H1 (cell line): Measurements from ENCODE around the gene ASCC3. TPM values are rescaled to one million over a fixed set of nuclear protein-coding genes. Genes with fewer than 3 reads are reported as not detected.
A peak's percentile ranks its signal among the peaks of the same experiment; 100 is the strongest.

Source experiments
- CTCF ChIA-PET: fragments of 300-600 bp; sonication (Branson Sonifier 250); formaldehyde crosslinking; loops from one replicate; lab custom pipeline; 2021; ENCODE audit not compliant: partially characterized antibody; lab: Charles Lee
- POLR2A ChIA-PET: fragments of 300-600 bp; sonication (Branson Sonifier 250); formaldehyde crosslinking; loops from one replicate; lab custom pipeline; 2021; ENCODE audit warnings: inconsistent platforms; ENCODE audit not compliant: partially characterized antibody; lab: Charles Lee
- DNase-seq, 2 experiments: peaks; one replicate each; pipeline versions ENCODE4 v3.0.0 to v3.0.0-alpha.2; 2010 to 2022; ENCODE audit warnings: low spot score in 2 of 2, low read depth in 1 of 2, mixed read lengths in 1 of 2
- FAIRE-seq: peaks from 2 replicates; lab custom pipeline; 2011; peaks lifted over from hg19 to GRCh38; lab: Jason Lieb, UNC
- H2AFZ ChIP-seq: 2 replicates; pipeline ENCODE4 v1.8.1; 2012; ENCODE audit warnings: low read length, inconsistent platforms
- H2AK5ac ChIP-seq: 2 replicates; pipeline ENCODE4 v1.6.1; 2013; ENCODE audit warnings: low read depth, low read length
- H2BK120ac ChIP-seq: replicated peaks from 2 replicates; pipeline ENCODE3; 2013; ENCODE audit warnings: low read depth, low read length, inconsistent platforms
- H2BK12ac ChIP-seq: 2 replicates; pipeline ENCODE4 v1.6.1; 2013; ENCODE audit warnings: low read depth, low read length
- H2BK15ac ChIP-seq: 2 replicates; pipeline ENCODE4 v1.6.1; 2013; ENCODE audit warnings: low read length
- H2BK20ac ChIP-seq: 2 replicates; pipeline ENCODE4 v1.6.1; 2013; ENCODE audit warnings: low read length
- H2BK5ac ChIP-seq: 2 replicates; pipeline ENCODE4 v1.6.1; 2013; ENCODE audit warnings: low read depth, low read length
- H3K14ac ChIP-seq: 2 replicates; pipeline ENCODE4 v1.6.1; 2013; ENCODE audit warnings: inconsistent platforms; ENCODE audit not compliant: insufficient read length
- H3K18ac ChIP-seq: 2 replicates; pipeline ENCODE4 v1.6.1; 2013; ENCODE audit warnings: low read length; ENCODE audit errors: extremely low read depth
- H3K23ac ChIP-seq: 2 replicates; pipeline ENCODE4 v1.6.1; 2013; ENCODE audit warnings: inconsistent platforms; ENCODE audit not compliant: insufficient read length
- H3K23me2 ChIP-seq: 2 replicates; pipeline ENCODE4 v1.6.1; 2013; ENCODE audit warnings: low read depth, low read length
- H3K27ac ChIP-seq: 2 replicates; pipeline ENCODE4 v1.6.1; 2011; ENCODE audit warnings: low read depth, low read length, inconsistent platforms
- H3K27me3 ChIP-seq, 4 experiments: replicated peaks in 1 of 4; 1 replicate in 1 of 4; 2 replicates in 3 of 4; pipeline versions ENCODE4 v1.6.1 to v1.8.1; 2011 to 2013; ENCODE audit warnings: low read length in 3 of 4, mild to moderate bottlenecking in 3 of 4, inconsistent platforms in 2 of 4, mixed read lengths in 2 of 4, moderate library complexity in 1 of 4; ENCODE audit not compliant: control insufficient read depth in 3 of 4, insufficient read depth in 3 of 4; ENCODE audit errors: extremely low read depth in 1 of 4
- H3K36me3 ChIP-seq, 4 experiments: 2 replicates each; pipeline versions ENCODE4 v1.6.1 to v1.8.1; 2011 to 2013; ENCODE audit warnings: mild to moderate bottlenecking in 4 of 4, low read length in 3 of 4, moderate library complexity in 2 of 4, control low read depth in 1 of 4, inconsistent platforms in 1 of 4; ENCODE audit not compliant: insufficient read depth in 4 of 4, control insufficient read depth in 2 of 4
- H3K4ac ChIP-seq: replicated peaks from 2 replicates; pipeline ENCODE3; 2013; ENCODE audit warnings: low read length, low read depth, mixed read lengths, inconsistent platforms; ENCODE audit not compliant: insufficient read length
- H3K4me1 ChIP-seq, 4 experiments: replicated peaks in 1 of 4; 1 replicate in 1 of 4; 2 replicates in 3 of 4; pipeline versions ENCODE4 v1.6.1 to v1.8.1; 2011 to 2013; ENCODE audit warnings: low read length in 3 of 4, inconsistent platforms in 2 of 4, mixed read lengths in 1 of 4; ENCODE audit not compliant: insufficient read depth in 4 of 4, control insufficient read depth in 3 of 4
- H3K4me2 ChIP-seq, 2 experiments: 2 replicates each; pipeline versions ENCODE4 v1.6.1 to v1.8.1; 2011 to 2013; ENCODE audit warnings: low read depth in 2 of 2, low read length in 2 of 2, control low read depth in 1 of 2, inconsistent platforms in 1 of 2, mild to moderate bottlenecking in 1 of 2; ENCODE audit not compliant: insufficient read depth in 1 of 2
- H3K4me3 ChIP-seq, 4 experiments: fragments of 200-600, 300-600 bp in 1 of 4; sonication (generic), shearing (Covaris generic), sonication (Bioruptor Twin) in 1 of 4; 2 replicates each; pipeline versions ENCODE4 v1.5.1 to v1.8.1; 2011 to 2016; ENCODE audit warnings: low read length in 4 of 4, low read depth in 3 of 4, control low read depth in 2 of 4, inconsistent platforms in 2 of 4, mild to moderate bottlenecking in 2 of 4, mixed read lengths in 1 of 4, moderate library complexity in 1 of 4; ENCODE audit not compliant: insufficient read depth in 2 of 4; ENCODE audit errors: extremely low read depth in 1 of 4
- H3K56ac ChIP-seq: replicated peaks from 2 replicates; pipeline ENCODE3; 2013; ENCODE audit warnings: low read depth, mild to moderate bottlenecking, mixed read lengths, low read length, inconsistent platforms; ENCODE audit not compliant: insufficient read length
- H3K79me1 ChIP-seq: 2 replicates; pipeline ENCODE4 v1.6.1; 2013; ENCODE audit warnings: low read depth, low read length, control low read depth
- H3K79me2 ChIP-seq, 2 experiments: 2 replicates each; pipeline versions ENCODE4 v1.6.1 to v1.8.1; 2012 to 2013; ENCODE audit warnings: low read length in 2 of 2, mild to moderate bottlenecking in 2 of 2, inconsistent platforms in 1 of 2; ENCODE audit not compliant: insufficient read depth in 2 of 2, control insufficient read depth in 1 of 2
- H3K9ac ChIP-seq, 4 experiments: replicated peaks in 1 of 4; 1 replicate in 1 of 4; 2 replicates in 3 of 4; pipeline versions ENCODE4 v1.6.1 to v1.8.1; 2011 to 2013; ENCODE audit warnings: low read depth in 3 of 4, low read length in 3 of 4, control low read depth in 2 of 4, mild to moderate bottlenecking in 2 of 4, moderate library complexity in 2 of 4, inconsistent platforms in 1 of 4; ENCODE audit errors: extremely low read depth in 1 of 4
- H3K9me3 ChIP-seq, 2 experiments: 2 replicates each; pipeline versions ENCODE4 v1.6.1 to v1.8.1; 2012 to 2013; ENCODE audit warnings: mild to moderate bottlenecking in 2 of 2, moderate library complexity in 2 of 2, control low read depth in 1 of 2, inconsistent platforms in 1 of 2, low read depth in 1 of 2, low read length in 1 of 2, mixed read lengths in 1 of 2; ENCODE audit not compliant: insufficient read depth in 2 of 2
- H4K20me1 ChIP-seq, 2 experiments: replicated peaks in 1 of 2; 2 replicates each; pipeline versions ENCODE3 to v1.8.1; 2011 to 2013; ENCODE audit warnings: inconsistent platforms in 2 of 2, low read length in 2 of 2, mild to moderate bottlenecking in 1 of 2; ENCODE audit not compliant: insufficient read depth in 2 of 2, control insufficient read depth in 1 of 2
- H4K5ac ChIP-seq: 2 replicates; pipeline ENCODE4 v1.6.1; 2013; ENCODE audit warnings: low read length, low read depth, mixed read lengths, inconsistent platforms; ENCODE audit not compliant: insufficient read length
- H4K8ac ChIP-seq: 2 replicates; pipeline ENCODE4 v1.8.0; 2013; ENCODE audit warnings: mild to moderate bottlenecking, moderate library complexity, low read length, inconsistent platforms; ENCODE audit not compliant: insufficient read depth; ENCODE audit errors: extremely low read depth
- H4K91ac ChIP-seq: replicated peaks from 2 replicates; pipeline ENCODE3; 2013; ENCODE audit warnings: low read length, mixed read lengths, inconsistent platforms; ENCODE audit not compliant: insufficient read length
- BACH1 ChIP-seq: IDR thresholded peaks from 2 replicates; pipeline ENCODE4 v1.6.1; 2012; ENCODE audit warnings: low read length, improper control_type of control experiment
- BCL11A ChIP-seq, 2 experiments: IDR thresholded peaks; one replicate each; pipeline ENCODE4 v1.6.1; 2011; ENCODE audit warnings: low read depth in 2 of 2, low read length in 2 of 2, mild to moderate bottlenecking in 2 of 2
- CHD2 ChIP-seq: IDR thresholded peaks from 2 replicates; pipeline ENCODE4 v1.6.1; 2012; ENCODE audit warnings: low read length, improper control_type of control experiment
- JUN ChIP-seq: IDR thresholded peaks from 2 replicates; pipeline ENCODE4 v1.6.1; 2011; ENCODE audit warnings: low read depth, mild to moderate bottlenecking, improper control_type of control experiment, low read length
- KDM5A ChIP-seq: fragments of 200-600 bp; IDR thresholded peaks from 2 replicates; pipeline ENCODE4 v1.7.1; 2012; ENCODE audit warnings: mild to moderate bottlenecking, low read length, inconsistent platforms, mixed read lengths
- RAD21 ChIP-seq, 2 experiments: IDR thresholded peaks in 1 of 2; conservative IDR thresholded peaks in 1 of 2; 2 replicates each; pipeline ENCODE4 v1.6.1; 2011; ENCODE audit warnings: low read depth in 2 of 2, low read length in 2 of 2, improper control_type of control experiment in 1 of 2, inconsistent platforms in 1 of 2, mild to moderate bottlenecking in 1 of 2, moderate library complexity in 1 of 2
- RBBP5 ChIP-seq: IDR thresholded peaks from 2 replicates; pipeline ENCODE4 v1.7.1; 2012; ENCODE audit warnings: low read depth, mild to moderate bottlenecking, inconsistent platforms, low read length, moderate library complexity, borderline replicate concordance
- SIRT6 ChIP-seq: IDR thresholded peaks from one replicate; pipeline ENCODE4 v1.7.1; 2012; ENCODE audit warnings: low read length, inconsistent platforms
- SIX5 ChIP-seq: IDR thresholded peaks from 2 replicates; pipeline ENCODE4 v1.6.1; 2011; ENCODE audit warnings: mild to moderate bottlenecking, low read depth, low read length
- SP1 ChIP-seq: IDR thresholded peaks from 2 replicates; pipeline ENCODE4 v1.6.1; 2011; ENCODE audit warnings: low read depth, low read length
- SP2 ChIP-seq: IDR thresholded peaks from 2 replicates; pipeline ENCODE4 v1.6.1; 2012; ENCODE audit warnings: mild to moderate bottlenecking, low read length, inconsistent platforms
- ZNF274 ChIP-seq: IDR thresholded peaks from 2 replicates; pipeline ENCODE4 v1.7.0; 2012; ENCODE audit warnings: low read length, borderline replicate concordance; ENCODE audit errors: extremely low read depth
- WGBS, 2 experiments: shearing (Covaris generic) in 1 of 2; methylation state at CpG; one replicate each; pipeline versions ENCODE4 v1.1.6 to v1.1.7; 2013 to 2015; ENCODE audit warnings: low lambda C conversion rate in 2 of 2, mixed read lengths in 2 of 2, inconsistent platforms in 1 of 2, low coverage in 1 of 2, missing lambda C conversion rate in 1 of 2; ENCODE audit not compliant: insufficient replicate concordance in 2 of 2, insufficient coverage in 1 of 2, insufficient read length in 1 of 2; ENCODE audit errors: extremely low coverage in 1 of 2, missing lambda C conversion rate in 1 of 2; 5-methylcytosine and 5-hydroxymethylcytosine counted together
- polyA plus RNA-seq, 7 experiments: library from polyadenylated mRNA; depleted of rRNA in 3 of 7; stranded (reverse) in 5 of 7; unstranded in 2 of 7; fragments of >200 nt in 5 of 7; fragments of 200-250 nt in 2 of 7; gene quantifications; 1 replicate in 5 of 7; 2 replicates in 1 of 7; 4 replicates in 1 of 7; pipeline versions ENCODE4 v1.2.1 to v1.2.3, GENCODE V29; 2011 to 2013; ENCODE audit warnings: missing spikeins in 2 of 7, mixed read lengths in 2 of 7
- total RNA-seq: library from RNA; stranded (reverse); fragmentation: NEBNext Ultra II Directional; extraction: Animal tissue kit (Norgen Biotek cat#: 25700); gene quantifications from 2 replicates; pipeline ENCODE4 v1.2.1, GENCODE V29; 2021
- TF ChIP-seq, protein P1 (sequence below): IDR thresholded peaks from 2 replicates; pipeline ENCODE4 v1.6.1; 2011; ENCODE audit warnings: low read length, improper control_type of control experiment

ASCC3 gene
- total and polyA plus RNA-seq, 2 of the 8 experiments (the other 6 are each of a cell fraction or from before 2014, with no cell fraction given), result 37.5 to 77.8 TPM

DNA sequence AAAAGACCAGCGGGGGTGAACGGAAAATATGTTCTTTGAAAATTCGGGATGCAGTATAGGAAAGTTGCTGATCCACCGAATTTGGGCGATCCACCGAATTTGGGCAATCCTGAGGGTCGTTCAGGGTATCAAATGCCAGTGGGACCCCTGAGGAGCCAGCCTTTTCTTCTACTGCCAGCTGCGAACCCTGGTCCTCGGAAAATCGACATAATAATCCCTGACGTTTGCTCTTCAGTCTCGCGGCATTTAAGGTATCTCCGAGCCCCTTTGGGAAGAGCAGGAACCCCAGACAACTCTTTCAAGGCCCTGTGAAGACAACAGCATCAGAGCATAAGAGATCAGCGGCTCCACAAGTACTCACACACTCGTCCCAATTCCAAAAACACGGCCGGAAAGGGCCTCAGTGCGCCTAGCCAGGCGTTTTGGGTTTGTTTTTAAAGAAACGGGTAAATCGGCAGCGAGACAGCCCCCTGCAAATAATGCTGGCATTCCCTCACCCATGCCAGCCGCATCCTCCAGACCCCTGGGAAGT lies 417.4 kb downstream of the ASCC3 start:
- Histone ChIP-seq H3K9me3 (no peaks in the 10 kb centered on the region), H3K14ac (no peak overlapping the region), H3K4ac (no peak overlapping the region), H3K18ac (no peak overlapping the region), H3K36me3 (peaks cover 0 to 3% (median 0%) of the 10 kb centered on the region in 4 experiments; a peak in 1 of 8 replicates), H3K79me2 (no peaks in the 10 kb centered on the region), H3K23me2 (peaks cover 3% of the 10 kb centered on the region; the same call in 1 of the 2 replicates), H3K79me1 (no peaks in the 10 kb centered on the region), H2BK120ac (no peak overlapping the region), H2BK15ac (no peak overlapping the region), H3K4me2 (peak overlapping the region; percentile 70 to 91), H3K27ac (no peak overlapping the region), H3K4me3 (peak overlapping the region in 3 of 4 experiments; percentile 3 to 56 (median 14); a peak in 4 of 8 replicates), H4K20me1 (peaks cover 7 to 8% of the 10 kb centered on the region in 2 experiments), H2BK12ac (0 out of 2 replicates have a peak overlapping the region, but pooled peaks have one; percentile 50), H3K56ac (no peak overlapping the region), H2BK5ac (no peak overlapping the region), H3K4me1 (peaks cover 8 to 32% (median 14%) of the 10 kb centered on the region in 4 experiments), H3K27me3 (peaks cover 85 to 100% (median 94%) of the 10 kb centered on the region in 4 experiments), H4K91ac (no peak overlapping the region), H4K5ac (no peak overlapping the region), H2AFZ (no peak overlapping the region), H3K23ac (no peak overlapping the region), H3K9ac (no peak overlapping the region), H2BK20ac (no peak overlapping the region), H4K8ac (no peak overlapping the region), H2AK5ac (no peak overlapping the region)
- ChIA-PET CTCF (interaction anchor here (0.9 to 11.8 kb wide), 5 partner anchors 13 to 650 kb away, joined by 3 to 215 read pairs (median 3); no protein-coding TSS in a partner anchor), POLR2A (interaction anchor here (1.2 to 2.2 kb wide), 2 partner anchors 9 to 16 kb away, joined by 5 to 16 read pairs; no protein-coding TSS in a partner anchor)
- FAIRE-seq, result no peak
- DNase-seq, result no peak
- 4% methylated on average over 24 of the region's 24 CpGs; no CpG with 5 or more reads in 1 of the 2 experiments for WGBS, 2 experiments
- TF ChIP-seq SIRT6, result no peak
- peak; percentile 62; the same call in 1 of the 2 replicates for TF ChIP-seq CHD2
- TF ChIP-seq JUN, result no peak
- TF ChIP-seq RBBP5, result no peak
- no peak for TF ChIP-seq BACH1
- TF ChIP-seq SIX5, result no peak
- no peak for TF ChIP-seq RAD21 (IDR thresholded peaks at IDR 0.05 in 1 of 2, conservative IDR thresholded peaks at IDR 0.05 in 1 of 2; ENCODE audit: low read depth in 2 of 2, low read length in 2 of 2)
- TF ChIP-seq, protein P1, sequence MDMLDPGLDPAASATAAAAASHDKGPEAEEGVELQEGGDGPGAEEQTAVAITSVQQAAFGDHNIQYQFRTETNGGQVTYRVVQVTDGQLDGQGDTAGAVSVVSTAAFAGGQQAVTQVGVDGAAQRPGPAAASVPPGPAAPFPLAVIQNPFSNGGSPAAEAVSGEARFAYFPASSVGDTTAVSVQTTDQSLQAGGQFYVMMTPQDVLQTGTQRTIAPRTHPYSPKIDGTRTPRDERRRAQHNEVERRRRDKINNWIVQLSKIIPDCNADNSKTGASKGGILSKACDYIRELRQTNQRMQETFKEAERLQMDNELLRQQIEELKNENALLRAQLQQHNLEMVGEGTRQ, result no peak
- no peak for TF ChIP-seq SP2
- no peak for TF ChIP-seq BCL11A (IDR thresholded peaks at IDR 0.05; ENCODE audit: low read depth in 2 of 2, low read length in 2 of 2)
- TF ChIP-seq ZNF274, result no peak
- TF ChIP-seq SP1, result no peak
- TF ChIP-seq KDM5A, result no peak
